HepG2 (cell line): Measurements from ENCODE around the gene APOBEC3C. TPM values are rescaled to one million over a fixed set of nuclear protein-coding genes. Genes with fewer than 3 reads are reported as not detected.
A peak's percentile ranks its signal among the peaks of the same experiment; 100 is the strongest.

Source experiments
- ATAC-seq: fragments of 200-7000 bp; cut with Tn5 transposase; 3 replicates; pipeline ENCODE4 v1.9.1; 2020; ENCODE audit warnings: mild to moderate bottlenecking, moderate library complexity
- BruUV-seq: library from RNA; stranded (reverse); fragments of 400-500 nt; replicated peaks from 2 replicates; lab custom pipeline; 2021; lab: Mats Ljungman, UMichigan
- CTCF ChIA-PET: fragments of 300-600 bp; formaldehyde crosslinking; extraction: SDS; loops from one replicate; lab custom pipeline; 2021; ENCODE audit warnings: low total read pairs, inconsistent platforms, low intra/inter-chr PET ratio; lab: Yijun Ruan, JAX
- POLR2A ChIA-PET: fragments of 350-600 bp; sonication (Branson Sonifier 250); formaldehyde crosslinking; loops from one replicate; lab custom pipeline; 2020; ENCODE audit warnings: antibody characterized with exemption, inconsistent platforms; lab: Yijun Ruan, JAX
- DNase-seq: peaks from one replicate; pipeline ENCODE4 v3.0.0-alpha.2; 2015; ENCODE audit warnings: low spot score
- FAIRE-seq: peaks from 3 replicates; lab custom pipeline; 2011; peaks lifted over from hg19 to GRCh38; lab: Jason Lieb, UNC
- H2AFZ ChIP-seq: one replicate; pipeline ENCODE4 v1.6.1; 2011; ENCODE audit warnings: low read length, inconsistent platforms
- H3K27ac ChIP-seq: fragments of 300-600 bp; 3 replicates; pipeline ENCODE4 v1.8.0; 2011; ENCODE audit warnings: mixed run types, mild to moderate bottlenecking, mixed read lengths, low read length, inconsistent platforms; ENCODE audit not compliant: insufficient read depth; ENCODE audit errors: extremely low read length
- H3K27me3 ChIP-seq, 2 experiments: fragments of 200-600 bp in 1 of 2; 2 replicates in 1 of 2; 3 replicates in 1 of 2; pipeline versions ENCODE4 v1.6.0 to v1.8.0; 2011; ENCODE audit warnings: low read length in 2 of 2, mild to moderate bottlenecking in 2 of 2, moderate library complexity in 2 of 2, inconsistent platforms in 1 of 2; ENCODE audit not compliant: insufficient read depth in 2 of 2, control insufficient read depth in 1 of 2
- H3K36me3 ChIP-seq, 2 experiments: fragments of 200-600 bp in 1 of 2; replicated peaks in 1 of 2; 2 replicates in 1 of 2; 3 replicates in 1 of 2; pipeline versions ENCODE4 v1.5.1 to v1.8.0; 2011; ENCODE audit warnings: low read length in 2 of 2, inconsistent platforms in 1 of 2; ENCODE audit not compliant: insufficient read depth in 2 of 2, control insufficient read depth in 1 of 2
- H3K4me1 ChIP-seq: 2 replicates; pipeline ENCODE4 v1.5.1; 2012; ENCODE audit warnings: low read length, inconsistent platforms; ENCODE audit not compliant: insufficient read depth
- H3K4me2 ChIP-seq: 2 replicates; pipeline ENCODE4 v1.6.0; 2011; ENCODE audit warnings: low read depth, low read length, inconsistent platforms
- H3K4me3 ChIP-seq, 3 experiments: fragments of 200-600 bp in 1 of 3; sonication (generic), shearing (Covaris generic) in 1 of 3; replicated peaks in 1 of 3; 2 replicates each; pipeline ENCODE4 v1.5.1; 2011 to 2016; ENCODE audit warnings: low read length in 3 of 3, inconsistent platforms in 2 of 3, low read depth in 2 of 3, mild to moderate bottlenecking in 2 of 3, control low read depth in 1 of 3, mixed read lengths in 1 of 3; ENCODE audit not compliant: insufficient read depth in 1 of 3
- H3K79me2 ChIP-seq: one replicate; pipeline ENCODE4 v1.6.1; 2011; ENCODE audit warnings: low read length, inconsistent platforms; ENCODE audit not compliant: insufficient read depth
- H3K9ac ChIP-seq: 2 replicates; pipeline ENCODE4 v1.6.0; 2011; ENCODE audit warnings: mild to moderate bottlenecking, low read depth, low read length, inconsistent platforms; ENCODE audit not compliant: insufficient read depth
- H3K9me3 ChIP-seq: 2 replicates; pipeline ENCODE4 v1.5.1; 2012; ENCODE audit warnings: mild to moderate bottlenecking, low read length
- H4K20me1 ChIP-seq: 2 replicates; pipeline ENCODE4 v1.6.0; 2011; ENCODE audit warnings: inconsistent platforms, mild to moderate bottlenecking, low read length, moderate library complexity; ENCODE audit not compliant: insufficient read depth
- ARID4A ChIP-seq: sonication (generic); formaldehyde crosslinking; IDR thresholded peaks from 2 replicates; pipeline ENCODE4 v1.5.0; 2020; ENCODE audit warnings: mild to moderate bottlenecking, missing genetic modification reagents, borderline replicate concordance
- CBX1 ChIP-seq: IDR thresholded peaks from one replicate; pipeline ENCODE4 v1.6.1; 2016; ENCODE audit warnings: antibody characterized with exemption, low read depth
- FOSL2 ChIP-seq: sonication (generic); formaldehyde crosslinking; IDR thresholded peaks from 2 replicates; pipeline ENCODE4 v1.4.0; 2020; ENCODE audit warnings: missing genetic modification reagents
- FOXM1 ChIP-seq: sonication (generic); formaldehyde crosslinking; IDR thresholded peaks from 2 replicates; pipeline ENCODE4 v1.5.0; 2020; ENCODE audit warnings: missing genetic modification reagents
- GABPA ChIP-seq, 2 experiments: IDR thresholded peaks; 2 replicates each; pipeline ENCODE4 v1.6.1; 2011 to 2016; ENCODE audit warnings: low read depth in 2 of 2, low read length in 1 of 2, missing biosample characterization in 1 of 2, missing genetic modification characterization in 1 of 2
- GATAD1 ChIP-seq: IDR thresholded peaks from 2 replicates; pipeline ENCODE4 v1.6.1; 2016; ENCODE audit warnings: missing genetic modification reagents, missing compliant biosample characterization
- MEIS1 ChIP-seq: sonication (generic); formaldehyde crosslinking; IDR thresholded peaks from 2 replicates; pipeline ENCODE4 v1.9.0; 2021; ENCODE audit warnings: mild to moderate bottlenecking, missing genetic modification reagents, moderate library complexity, borderline replicate concordance
- NFYC ChIP-seq: IDR thresholded peaks from 2 replicates; pipeline ENCODE4 v1.6.1; 2016; ENCODE audit warnings: missing genetic modification reagents, missing compliant biosample characterization
- PHF20 ChIP-seq: sonication (generic); formaldehyde crosslinking; IDR thresholded peaks from 2 replicates; pipeline ENCODE4 v1.5.0; 2020; ENCODE audit warnings: mild to moderate bottlenecking, missing genetic modification reagents
- PHF21A ChIP-seq: sonication (generic); formaldehyde crosslinking; IDR thresholded peaks from 2 replicates; pipeline ENCODE4 v1.5.0; 2020; ENCODE audit warnings: mild to moderate bottlenecking, missing genetic modification reagents
- SUZ12 ChIP-seq: fragments of 150-350 bp; IDR thresholded peaks from 2 replicates; pipeline ENCODE4 v1.6.1; 2014; ENCODE audit warnings: low read depth, low read length
- ZNF275 ChIP-seq: sonication (generic); formaldehyde crosslinking; IDR thresholded peaks from 2 replicates; pipeline ENCODE4 v1.8.0; 2022; ENCODE audit warnings: missing genetic modification reagents, mild to moderate bottlenecking, inconsistent platforms, borderline replicate concordance
- ZNF839 ChIP-seq: sonication (generic); formaldehyde crosslinking; IDR thresholded peaks from 2 replicates; pipeline ENCODE4 v1.4.0; 2020; ENCODE audit warnings: missing genetic modification reagents, mild to moderate bottlenecking, borderline replicate concordance
- WGBS: methylation state at CpG from one replicate; pipeline ENCODE4 v1.1.6; 2017; ENCODE audit warnings: low lambda C conversion rate; 5-methylcytosine and 5-hydroxymethylcytosine counted together
- in situ Hi-C: cut with HindIII; loops from 2 replicates; pipeline ENCODE4 v1.10.0; 2017; ENCODE audit warnings: low pct_unique_long_range_greater_than_20kb; ENCODE audit not compliant: extremely low pct_ligation_motif_present
- intact Hi-C: fragments of 100-400 bp; cut with micrococcal nuclease; formaldehyde crosslinking; loops from one replicate; pipeline ENCODE4 v1.10.0; 2022; ENCODE audit not compliant: unreplicated experiment
- polyA plus RNA-seq, 8 experiments: library from polyadenylated mRNA; depleted of rRNA in 3 of 8; stranded (reverse) in 7 of 8; unstranded in 1 of 8; fragments of >200 nt; fragmentation: Illumina TruSeq in 4 of 8; extraction: Trizol in 4 of 8; gene quantifications; 2 replicates each; pipeline versions ENCODE4 v1.2.1 to v1.2.3, GENCODE V29; 2011 to 2016; ENCODE audit warnings: low read depth in 4 of 8, missing spikeins in 1 of 8, mixed read lengths in 1 of 8; ENCODE audit not compliant: insufficient read depth in 1 of 8
- total RNA-seq, 5 experiments: library from RNA; depleted of rRNA; stranded (reverse); fragments of >200 nt; fragmentation: Illumina TruSeq; extraction: Trizol; gene quantifications; 2 replicates each; pipeline ENCODE4 v1.2.3, GENCODE V29; 2016; ENCODE audit warnings: low read depth in 1 of 5

Gene APOBEC3C
- total and polyA plus RNA-seq, 2 of the 13 experiments (the other 11 are each of a cell fraction or from before 2014, with no cell fraction given): 8.9 to 27.6 TPM

DNA sequence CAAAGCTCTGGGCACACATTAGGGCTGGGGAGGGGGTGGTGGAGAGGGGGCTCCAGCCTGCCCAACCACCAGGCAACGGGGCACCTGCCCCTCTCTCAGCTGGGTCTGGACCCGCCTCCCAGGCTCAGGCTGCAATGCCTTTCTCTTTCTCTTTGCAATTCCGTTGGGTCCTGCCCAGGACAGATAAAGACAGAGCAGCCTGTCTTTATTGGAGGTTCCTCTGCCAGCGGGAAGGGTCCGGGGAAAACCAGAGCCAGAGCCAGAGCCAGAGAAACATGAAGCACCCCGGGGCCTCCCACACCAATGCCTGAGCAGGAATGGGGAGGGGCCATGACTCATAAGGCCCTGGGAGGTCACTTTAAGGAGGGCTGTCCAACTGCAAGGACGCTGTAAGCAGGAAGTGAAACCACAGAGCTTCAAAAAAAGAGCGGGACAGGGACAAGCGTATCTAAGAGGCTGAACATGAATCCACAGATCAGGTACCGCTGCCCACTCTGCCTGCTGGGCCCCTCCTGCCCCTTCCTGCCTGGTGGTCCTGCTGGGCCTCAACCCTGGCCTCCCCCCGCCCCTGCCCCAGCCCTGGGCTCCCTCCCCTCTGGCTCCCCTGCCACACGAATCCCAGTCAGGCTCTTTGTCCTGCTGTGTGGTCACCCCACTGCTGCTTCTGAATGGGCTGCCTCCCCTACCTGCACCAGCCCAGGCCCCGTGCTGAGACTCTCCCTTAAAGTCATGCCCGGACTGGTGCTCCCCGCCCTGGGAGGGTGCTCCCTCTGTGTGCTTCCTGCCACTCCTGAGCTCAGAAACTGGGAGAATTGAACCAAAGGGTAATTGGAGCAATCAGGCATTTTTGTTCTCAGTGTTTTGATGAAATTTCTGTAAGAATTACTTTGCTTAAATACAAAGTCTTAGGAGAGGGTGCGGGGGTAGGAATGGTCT is 31.8 kb upstream of the APOBEC3C start, which contains the start of gene APOBEC3B:
APOBEC3B (plus strand) TSS at position 356 of the 936 bp plus-strand sequence; CDS start at position 463, 107 bp downstream.
- 15% methylated on average over 13 of the region's 16 CpGs for WGBS
- DNase-seq: peak; percentile 86
- Histone ChIP-seq H3K9ac (0 out of 2 replicates have a peak within 1 kb of the TSS, but pooled peaks have one; percentile 1), H3K9me3 (no peaks in the 10 kb centered on the region), H3K4me1 (peaks cover 27% of the 10 kb centered on the region), H3K27ac (no peak within 1 kb of the TSS), H3K79me2 (no peaks in the 10 kb centered on the region), H2AFZ (no peak within 1 kb of the TSS), H3K4me3 (peak within 1 kb of the TSS; percentile 46 to 70 (median 51)), H3K27me3 (no peaks in the 10 kb centered on the region), H4K20me1 (no peaks in the 10 kb centered on the region), H3K36me3 (no peaks in the 10 kb centered on the region), H3K4me2 (peak within 1 kb of the TSS; percentile 82)
- in situ Hi-C loops: no loop called here
- FAIRE-seq: peak; percentile 91
- ChIA-PET POLR2A (interaction anchor here (1.0 kb wide), 1 partner anchor 180 kb away, joined by 3 read pairs; no protein-coding TSS in a partner anchor), CTCF (interaction anchor here (0.8 to 1.7 kb wide), 3 partner anchors 21 to 112 kb away, joined by 4 to 11 read pairs (median 7); no protein-coding TSS in a partner anchor)
- ATAC-seq: peak; percentile 94
- intact Hi-C loops: no loop called here
- BruUV-seq: TSS peak; percentile 79
- TF ChIP-seq FOSL2 (CRISPR knock-in tag): peak; percentile 94
- TF ChIP-seq GABPA (IDR thresholded peaks at IDR 0.05; ENCODE audit: low read depth, low read length): no peak
- peak; percentile 82 for TF ChIP-seq GABPA (CRISPR knock-in tag; IDR thresholded peaks at IDR 0.05; ENCODE audit: low read depth)
- peak; percentile 53 for TF ChIP-seq NFYC
- TF ChIP-seq MEIS1 (CRISPR knock-in tag): peak; percentile 45; the same call in 1 of the 2 replicates
- TF ChIP-seq ARID4A (CRISPR knock-in tag): peak; percentile 59
- TF ChIP-seq ZNF275 (CRISPR knock-in tag): no peak
- TF ChIP-seq FOXM1 (CRISPR knock-in tag): no peak
- no peak for TF ChIP-seq CBX1
- peak; percentile 54; the same call in 1 of the 2 replicates for TF ChIP-seq GATAD1
- TF ChIP-seq ZNF839 (CRISPR knock-in tag): no peak
- 0 out of 2 replicates have a peak, but pooled peaks have one; percentile 36 for TF ChIP-seq PHF20 (CRISPR knock-in tag)
- TF ChIP-seq SUZ12: no peak
- 0 out of 2 replicates have a peak, but pooled peaks have one; percentile 33 for TF ChIP-seq PHF21A (CRISPR knock-in tag)
